NCI-H748 (cell line): Measurements from ENCODE around the gene C1orf159.
"Not testable (repeated sequence)": the region's sequence is repeated elsewhere in the genome, so short reads cannot be mapped to it uniquely, and the experiment has no call there.

Experiments
- DNase-seq: peaks from one replicate; lab custom pipeline; 2025; ENCODE audit not compliant: unreplicated experiment; lab: John Stamatoyannopoulos, UW

Gene C1orf159

GRCh38 chr1:1058088-1058905 lies 57.6 kb downstream of the C1orf159 start:
- DNase-seq: no peak

DNA sequence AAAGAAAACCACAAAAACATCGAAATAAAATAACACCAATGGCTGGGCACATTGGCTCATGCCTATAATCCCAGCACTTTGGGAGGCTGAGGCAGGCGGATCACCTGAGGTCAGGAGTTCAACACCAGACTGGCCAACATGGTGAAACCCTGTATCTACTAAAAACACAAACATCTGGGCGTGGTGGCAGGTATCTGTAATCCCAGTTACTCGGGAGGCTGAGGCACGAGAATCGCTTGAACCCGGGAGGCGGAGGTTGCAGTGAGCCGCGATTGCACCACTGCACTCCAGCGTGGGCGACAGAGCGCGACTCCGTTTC lies 58.2 kb downstream of the C1orf159 start:
- not testable (repeated sequence) for DNase-seq

DNA sequence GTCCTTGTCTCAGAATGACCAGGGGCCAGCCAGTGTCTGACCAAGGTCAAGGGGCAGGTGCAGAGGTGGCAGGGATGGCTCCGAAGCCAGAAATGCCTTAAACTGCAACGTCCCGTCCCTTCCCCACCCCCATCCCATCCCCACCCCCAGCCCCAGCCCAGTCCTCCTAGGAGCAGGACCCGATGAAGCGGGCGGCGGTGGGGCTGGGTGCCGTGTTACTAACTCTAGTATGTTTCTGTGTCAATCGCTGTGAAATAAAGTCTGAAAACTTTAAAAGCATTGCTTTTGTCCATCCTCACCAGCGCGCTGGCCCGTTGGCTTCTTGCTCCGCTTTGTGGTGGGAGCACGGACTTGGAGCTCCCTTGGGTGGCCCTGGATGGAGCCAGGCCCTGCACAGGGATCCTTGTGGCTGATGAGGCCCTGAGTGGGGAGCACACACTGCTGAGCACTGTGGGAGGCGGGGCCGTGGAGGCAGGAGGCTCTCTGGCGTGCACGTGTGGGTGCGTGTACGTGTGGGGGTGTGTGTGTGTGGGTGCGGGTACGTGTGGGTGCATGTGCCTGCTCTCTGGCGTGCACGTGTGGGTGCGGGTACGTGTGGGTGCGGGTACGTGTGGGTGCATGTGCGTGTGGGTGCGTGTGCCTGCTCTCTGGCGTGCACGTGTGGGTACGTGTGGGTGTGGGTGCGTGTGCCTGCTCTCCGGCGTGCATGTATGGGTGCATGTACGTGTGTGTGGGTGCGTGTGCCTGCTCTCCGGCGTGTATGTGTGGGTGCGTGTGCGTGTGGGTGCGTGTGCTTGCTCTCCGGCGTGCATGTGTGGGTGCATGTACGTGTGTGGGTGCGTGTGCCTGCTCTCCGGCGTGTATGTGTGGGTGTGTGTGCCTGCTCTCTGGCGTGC lies 59.8 kb downstream of the C1orf159 start:
- DNase-seq: no peak

DNA sequence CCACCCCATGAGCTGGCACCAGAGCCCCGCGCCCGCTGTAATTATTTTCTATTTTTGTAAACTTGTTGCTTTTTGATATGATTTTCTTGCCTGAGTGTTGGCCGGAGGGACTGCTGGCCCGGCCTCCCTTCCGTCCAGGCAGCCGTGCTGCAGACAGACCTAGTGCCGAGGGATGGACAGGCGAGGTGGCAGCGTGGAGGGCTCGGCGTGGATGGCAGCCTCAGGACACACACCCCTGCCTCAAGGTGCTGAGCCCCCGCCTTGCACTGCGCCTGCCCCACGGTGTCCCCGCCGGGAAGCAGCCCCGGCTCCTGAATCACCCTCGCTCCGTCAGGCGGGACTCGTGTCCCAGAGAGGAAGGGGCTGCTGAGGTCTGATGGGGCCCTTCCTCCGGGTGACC lies 60.9 kb downstream of the C1orf159 start:
- DNase-seq: no peak

DNA sequence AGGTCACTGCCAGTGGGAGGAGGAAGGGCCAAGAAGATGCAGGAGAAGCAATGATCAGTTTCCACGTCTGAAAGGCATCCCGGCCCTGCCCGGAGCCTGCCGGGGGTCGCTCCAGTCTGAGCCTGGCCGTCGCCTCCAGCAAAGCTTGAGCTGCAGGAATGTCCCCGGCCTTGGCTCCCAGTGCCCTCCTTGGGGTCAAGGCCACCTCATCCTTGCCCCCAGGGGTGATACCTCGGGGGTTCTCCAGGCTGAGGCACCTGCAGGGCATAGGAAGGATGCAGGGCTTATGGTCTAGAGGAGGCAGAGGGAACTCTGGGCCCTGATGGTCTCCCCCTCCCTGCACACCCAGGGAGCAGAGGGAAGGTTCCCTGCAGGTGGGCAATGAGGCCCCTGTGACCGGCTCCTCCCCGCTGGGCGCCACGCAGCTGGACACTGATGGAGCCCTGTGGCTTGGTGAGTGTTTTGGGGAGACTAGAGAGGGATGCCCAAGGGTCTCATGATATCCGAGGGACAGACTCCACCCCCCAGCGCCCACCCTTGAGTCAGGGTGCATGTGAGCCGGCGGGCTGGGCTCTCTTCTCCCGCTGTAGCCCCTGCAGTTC lies 61.7 kb downstream of the C1orf159 start:
- no peak for DNase-seq

GRCh38 chr1:1053682-1054081 lies 62.2 kb downstream of the C1orf159 start:
- no peak for DNase-seq

- DNase-seq: no peak
Measured at GRCh38 chr1:1053022-1053421, 62.9 kb downstream of the C1orf159 start.

GRCh38 chr1:1052003-1052840 lies 63.7 kb downstream of the C1orf159 start:
- no peak for DNase-seq

GRCh38 chr1:1051127-1051810 lies 64.6 kb downstream of the C1orf159 start:
- no peak for DNase-seq

DNA sequence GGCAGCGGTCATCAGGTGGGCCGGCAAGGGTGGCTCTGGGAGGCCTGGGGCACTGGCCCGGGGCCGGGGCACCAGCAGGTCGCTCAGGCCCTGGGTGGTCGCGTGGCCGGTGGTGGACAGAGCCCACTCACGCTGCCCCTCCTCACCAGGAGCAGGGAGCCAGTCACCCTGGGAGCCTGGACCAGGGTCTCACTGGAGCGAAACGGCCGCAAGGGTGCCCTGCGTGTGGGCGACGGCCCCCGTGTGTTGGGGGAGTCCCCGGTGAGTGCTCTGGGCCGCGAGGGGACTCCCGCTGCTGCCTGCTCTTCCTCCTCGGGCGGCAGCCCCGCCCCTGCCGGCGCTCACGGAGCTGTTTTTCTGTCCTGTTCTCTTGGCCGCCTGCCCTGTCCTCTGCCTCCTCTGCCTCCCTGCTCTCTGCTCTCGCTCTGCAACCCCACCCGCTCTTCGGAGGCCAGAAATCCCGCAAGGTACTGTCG lies 65.3 kb downstream of the C1orf159 start:
- no peak for DNase-seq

- DNase-seq: no peak
Measured at GRCh38 chr1:1049318-1050165, 66.3 kb downstream of the C1orf159 start.

DNA sequence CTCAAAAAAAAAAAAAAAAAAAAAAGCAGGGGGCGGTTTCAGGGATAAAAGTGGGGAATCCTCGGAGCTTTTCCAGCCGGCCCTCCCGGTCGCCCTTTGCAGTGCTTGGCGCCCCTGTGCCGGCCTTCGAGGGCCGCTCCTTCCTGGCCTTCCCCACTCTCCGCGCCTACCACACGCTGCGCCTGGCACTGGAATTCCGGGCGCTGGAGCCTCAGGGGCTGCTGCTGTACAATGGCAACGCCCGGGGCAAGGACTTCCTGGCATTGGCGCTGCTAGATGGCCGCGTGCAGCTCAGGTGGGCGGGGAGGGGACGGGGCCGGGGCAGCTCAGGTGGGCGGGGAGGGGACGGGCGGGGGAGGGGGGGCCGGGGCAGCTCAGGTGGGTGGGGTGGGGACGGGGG lies 67.1 kb downstream of the C1orf159 start:
- peak; percentile 7 for DNase-seq

DNA sequence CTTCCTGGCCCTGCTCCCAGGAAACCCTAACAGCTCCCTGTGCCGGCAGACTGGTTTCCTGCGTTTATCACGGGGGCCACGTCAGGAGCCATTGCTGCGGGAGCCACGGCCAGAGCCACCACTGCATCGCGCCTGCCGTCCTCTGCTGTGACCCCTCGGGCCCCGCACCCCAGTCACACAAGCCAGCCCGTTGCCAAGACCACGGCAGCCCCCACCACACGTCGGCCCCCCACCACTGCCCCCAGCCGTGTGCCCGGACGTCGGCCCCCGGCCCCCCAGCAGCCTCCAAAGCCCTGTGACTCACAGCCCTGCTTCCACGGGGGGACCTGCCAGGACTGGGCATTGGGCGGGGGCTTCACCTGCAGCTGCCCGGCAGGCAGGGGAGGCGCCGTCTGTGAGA lies 67.9 kb downstream of the C1orf159 start:
- DNase-seq: no peak

GRCh38 chr1:1047407-1047806 lies 68.5 kb downstream of the C1orf159 start:
- no peak for DNase-seq

GRCh38 chr1:1046767-1047166 lies 69.1 kb downstream of the C1orf159 start:
- DNase-seq: no peak

GRCh38 chr1:1046243-1046642 lies 69.6 kb downstream of the C1orf159 start:
- DNase-seq: no peak

GRCh38 chr1:1045129-1045528 lies 70.8 kb downstream of the C1orf159 start:
- no peak for DNase-seq

GRCh38 chr1:1044455-1045078 lies 71.3 kb downstream of the C1orf159 start:
- DNase-seq: no peak

GRCh38 chr1:1043921-1044320 lies 72.0 kb downstream of the C1orf159 start:
- no peak for DNase-seq
